Stomach (tissue), 4 donors: Measurements from ENCODE around the gene EHD3.

Source experiments
- POLR2AphosphoS5 ChIP-seq, 3 donors: sonication (generic); formaldehyde crosslinking; IDR thresholded peaks; one replicate each; pipeline ENCODE4 v1.6.1; 2016; ENCODE audit warnings: antibody characterized with exemption in 3 of 3
- TF ChIP-seq, protein P1 (sequence below), 7 experiments: fragments of 450-650 bp in 4 of 7; fragments of 200-600 bp in 3 of 7; sonication (generic) in 3 of 7; IDR thresholded peaks; one replicate each; pipeline ENCODE4 v1.5.1; 2016 to 2019; ENCODE audit warnings: antibody characterized with exemption in 7 of 7, control low read depth in 2 of 7, mild to moderate bottlenecking in 1 of 7

DNA sequence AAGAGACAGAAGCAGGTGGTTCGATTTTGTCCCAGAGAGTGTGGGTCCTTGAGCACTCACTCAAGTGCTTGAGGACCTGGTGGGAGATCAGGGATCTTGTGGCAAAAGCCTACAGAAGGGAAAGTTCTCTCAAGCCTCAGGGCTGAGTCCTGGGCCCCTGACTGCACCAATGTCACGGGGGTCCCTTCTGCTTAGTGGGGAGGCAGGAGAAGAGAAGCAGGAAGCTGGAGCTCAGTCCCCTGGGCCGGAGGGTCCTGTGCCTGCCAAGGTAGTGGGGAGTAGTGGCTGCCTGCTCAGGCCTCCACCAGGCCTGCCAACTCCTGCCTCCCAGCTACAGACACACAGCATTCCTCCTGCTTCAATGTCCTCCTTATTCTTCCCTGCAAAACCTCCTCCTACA, 28.3 kb upstream of the EHD3 start:
- TF ChIP-seq, protein P1, sequence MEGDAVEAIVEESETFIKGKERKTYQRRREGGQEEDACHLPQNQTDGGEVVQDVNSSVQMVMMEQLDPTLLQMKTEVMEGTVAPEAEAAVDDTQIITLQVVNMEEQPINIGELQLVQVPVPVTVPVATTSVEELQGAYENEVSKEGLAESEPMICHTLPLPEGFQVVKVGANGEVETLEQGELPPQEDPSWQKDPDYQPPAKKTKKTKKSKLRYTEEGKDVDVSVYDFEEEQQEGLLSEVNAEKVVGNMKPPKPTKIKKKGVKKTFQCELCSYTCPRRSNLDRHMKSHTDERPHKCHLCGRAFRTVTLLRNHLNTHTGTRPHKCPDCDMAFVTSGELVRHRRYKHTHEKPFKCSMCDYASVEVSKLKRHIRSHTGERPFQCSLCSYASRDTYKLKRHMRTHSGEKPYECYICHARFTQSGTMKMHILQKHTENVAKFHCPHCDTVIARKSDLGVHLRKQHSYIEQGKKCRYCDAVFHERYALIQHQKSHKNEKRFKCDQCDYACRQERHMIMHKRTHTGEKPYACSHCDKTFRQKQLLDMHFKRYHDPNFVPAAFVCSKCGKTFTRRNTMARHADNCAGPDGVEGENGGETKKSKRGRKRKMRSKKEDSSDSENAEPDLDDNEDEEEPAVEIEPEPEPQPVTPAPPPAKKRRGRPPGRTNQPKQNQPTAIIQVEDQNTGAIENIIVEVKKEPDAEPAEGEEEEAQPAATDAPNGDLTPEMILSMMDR (IDR thresholded peaks at IDR 0.05) = no peak
- no peak for TF ChIP-seq POLR2AphosphoS5 (IDR thresholded peaks at IDR 0.05)
